Panc1 (cell line): ENCODE results near the gene DDX39B. TPM values are rescaled to one million over a fixed set of nuclear protein-coding genes. Genes with fewer than 3 reads are reported as not detected.
A peak's percentile ranks its signal among the peaks of the same experiment; 100 is the strongest.

Experiments
- ATAC-seq: fragments of 200-7000 bp; cut with Tn5 transposase; 2 replicates; pipeline ENCODE4 v1.9.1; 2020; ENCODE audit warnings: mild to moderate bottlenecking, moderate library complexity
- BruUV-seq: library from RNA; stranded (reverse); fragments of 400-500 nt; replicated peaks from 2 replicates; lab custom pipeline; 2021; lab: Mats Ljungman, UMichigan
- CTCF ChIA-PET: fragments of 300-600 bp; sonication (Branson Sonifier 250); formaldehyde crosslinking; loops from one replicate; lab custom pipeline; 2022; ENCODE audit warnings: antibody characterized with exemption; lab: Charles Lee
- POLR2A ChIA-PET: fragments of 300-600 bp; sonication (Branson Sonifier 250); formaldehyde crosslinking; loops from one replicate; lab custom pipeline; 2022; ENCODE audit warnings: antibody characterized with exemption; lab: Charles Lee
- DNase-seq: peaks from one replicate; pipeline ENCODE4 v3.0.0-alpha.2; 2010; ENCODE audit warnings: low read depth, low spot score
- H3K27ac ChIP-seq: 2 replicates; pipeline ENCODE4 v1.5.1; 2011; ENCODE audit warnings: mild to moderate bottlenecking, low read length, inconsistent platforms
- H3K27me3 ChIP-seq: fragments of 200-500 bp; sonication (Bioruptor generic); 2 replicates; pipeline ENCODE4 v1.6.0; 2014; ENCODE audit warnings: low read length, inconsistent platforms; ENCODE audit not compliant: control insufficient read depth, insufficient read depth
- H3K36me3 ChIP-seq: fragments of 200-500 bp; sonication (Bioruptor generic); 2 replicates; pipeline ENCODE4 v1.5.1; 2014; ENCODE audit warnings: inconsistent platforms, mild to moderate bottlenecking, low read length, moderate library complexity; ENCODE audit not compliant: control insufficient read depth, insufficient read depth
- H3K4me1 ChIP-seq: 2 replicates; pipeline ENCODE4 v1.5.1; 2011; ENCODE audit warnings: inconsistent platforms, mild to moderate bottlenecking, low read length, moderate library complexity; ENCODE audit not compliant: control insufficient read depth, insufficient read depth
- H3K4me3 ChIP-seq, 2 experiments: 2 replicates each; pipeline ENCODE4 v1.5.1; 2011 to 2012; ENCODE audit warnings: low read depth in 2 of 2, low read length in 2 of 2, mild to moderate bottlenecking in 2 of 2, inconsistent platforms in 1 of 2, moderate library complexity in 1 of 2
- H3K9me3 ChIP-seq: fragments of 200-500 bp; sonication (Bioruptor generic); 2 replicates; pipeline ENCODE4 v1.5.1; 2014; ENCODE audit warnings: low read depth, mild to moderate bottlenecking, inconsistent platforms, low read length, moderate library complexity; ENCODE audit not compliant: control insufficient read depth, insufficient read depth
- POLR2AphosphoS5 ChIP-seq: IDR thresholded peaks from 2 replicates; pipeline ENCODE4 v1.6.1; 2012; ENCODE audit warnings: mild to moderate bottlenecking, low read depth, low read length, moderate library complexity
- REST ChIP-seq, 2 experiments: IDR thresholded peaks; 2 replicates each; pipeline ENCODE4 v1.6.1; 2011 to 2012; ENCODE audit warnings: low read depth in 2 of 2, control low read depth in 1 of 2, low read length in 1 of 2, mild to moderate bottlenecking in 1 of 2, moderate library complexity in 1 of 2; ENCODE audit not compliant: insufficient read depth in 1 of 2
- SIN3A ChIP-seq: IDR thresholded peaks from 2 replicates; pipeline ENCODE4 v1.6.1; 2012; ENCODE audit warnings: low read depth, mild to moderate bottlenecking, low read length, moderate library complexity, borderline replicate concordance; ENCODE audit not compliant: insufficient read depth
- TCF7L2 ChIP-seq: IDR thresholded peaks from 2 replicates; pipeline ENCODE4 v1.6.1; 2011; ENCODE audit warnings: mild to moderate bottlenecking, low read depth, low read length, inconsistent platforms
- in situ Hi-C: cut with HindIII; loops from 2 replicates; pipeline ENCODE4 v1.10.0; 2016; ENCODE audit warnings: low sequenced_read_pairs, low pct_unique_long_range_greater_than_20kb
- intact Hi-C: fragments of 100-400 bp; cut with micrococcal nuclease; formaldehyde crosslinking; loops from one replicate; pipeline ENCODE4 v1.10.0; 2022; ENCODE audit not compliant: unreplicated experiment
- total RNA-seq: library from RNA; stranded (reverse); gene quantifications from one replicate; pipeline ENCODE4 v1.2.1, GENCODE V29; 2021; ENCODE audit not compliant: unreplicated experiment
- TF ChIP-seq, protein P1 (sequence below): fragments of 450-650 bp; IDR thresholded peaks from 2 replicates; pipeline ENCODE4 v1.5.1; 2017; ENCODE audit warnings: mild to moderate bottlenecking

The DDX39B gene
- total RNA-seq, 1 experiment from 2014 or later, result 401 TPM

- Histone ChIP-seq H3K4me3 (no peak within 1 kb of the TSS), H3K9me3 (no peaks in the 10 kb centered on the region), H3K4me1 (peaks cover 4% of the 10 kb centered on the region; the same call in 1 of the 2 replicates), H3K36me3 (peaks cover 20% of the 10 kb centered on the region; the same call in 1 of the 2 replicates), H3K27ac (no peak within 1 kb of the TSS), H3K27me3 (no peaks in the 10 kb centered on the region)
- DNase-seq (no peak), ATAC-seq (peak; percentile 63)
- intact Hi-C loops (no loop called here), in situ Hi-C loops (no loop called here)
- BruUV-seq, result no TSS peak
- ChIA-PET POLR2A (no interaction called here), CTCF (no interaction called here)
- TF ChIP-seq, protein P1, sequence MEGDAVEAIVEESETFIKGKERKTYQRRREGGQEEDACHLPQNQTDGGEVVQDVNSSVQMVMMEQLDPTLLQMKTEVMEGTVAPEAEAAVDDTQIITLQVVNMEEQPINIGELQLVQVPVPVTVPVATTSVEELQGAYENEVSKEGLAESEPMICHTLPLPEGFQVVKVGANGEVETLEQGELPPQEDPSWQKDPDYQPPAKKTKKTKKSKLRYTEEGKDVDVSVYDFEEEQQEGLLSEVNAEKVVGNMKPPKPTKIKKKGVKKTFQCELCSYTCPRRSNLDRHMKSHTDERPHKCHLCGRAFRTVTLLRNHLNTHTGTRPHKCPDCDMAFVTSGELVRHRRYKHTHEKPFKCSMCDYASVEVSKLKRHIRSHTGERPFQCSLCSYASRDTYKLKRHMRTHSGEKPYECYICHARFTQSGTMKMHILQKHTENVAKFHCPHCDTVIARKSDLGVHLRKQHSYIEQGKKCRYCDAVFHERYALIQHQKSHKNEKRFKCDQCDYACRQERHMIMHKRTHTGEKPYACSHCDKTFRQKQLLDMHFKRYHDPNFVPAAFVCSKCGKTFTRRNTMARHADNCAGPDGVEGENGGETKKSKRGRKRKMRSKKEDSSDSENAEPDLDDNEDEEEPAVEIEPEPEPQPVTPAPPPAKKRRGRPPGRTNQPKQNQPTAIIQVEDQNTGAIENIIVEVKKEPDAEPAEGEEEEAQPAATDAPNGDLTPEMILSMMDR, result no peak
- no peak for TF ChIP-seq POLR2AphosphoS5
- TF ChIP-seq REST (IDR thresholded peaks at IDR 0.05; ENCODE audit: insufficient read depth in 1 of 2, low read depth in 2 of 2, low read length in 1 of 2), result no peak
- no peak for TF ChIP-seq TCF7L2
- TF ChIP-seq SIN3A, result peak; percentile 21; the same call in 1 of the 2 replicates
Observed at GRCh38 chr6:31528821-31529328, 12.9 kb downstream of the DDX39B start, which contains the start of gene MCCD1. TSS of gene MCCD1 (plus strand) at chr6:31528962. CDS start at chr6:31529015, 53 bp downstream.

GRCh38 chr6:31528307-31528777, 13.5 kb downstream of the DDX39B start:
- in situ Hi-C loops, result no loop called here
- ATAC-seq (peak; percentile 22), DNase-seq (no peak)
- CTCF ChIA-PET, result no interaction called here
- Histone ChIP-seq H3K27me3 (no peaks in the 10 kb centered on the region), H3K4me3 (no peak overlapping the region), H3K27ac (no peak overlapping the region), H3K9me3 (no peaks in the 10 kb centered on the region), H3K36me3 (peaks cover 15% of the 10 kb centered on the region; the same call in 1 of the 2 replicates), H3K4me1 (peaks cover 4% of the 10 kb centered on the region; the same call in 1 of the 2 replicates)
- intact Hi-C loops, result no loop called here
- TF ChIP-seq REST (IDR thresholded peaks at IDR 0.05; ENCODE audit: insufficient read depth in 1 of 2, low read depth in 2 of 2, low read length in 1 of 2), result no peak
- POLR2A ChIA-PET, result interaction anchor here (0.7 kb wide), 1 partner anchor 1350 kb away, joined by 11 read pairs; no protein-coding TSS in a partner anchor
- no TSS peak for BruUV-seq
